ENCODE results near the gene OR4A16. TPM values are rescaled to one million over a fixed set of nuclear protein-coding genes. Genes with fewer than 3 reads are reported as not detected.

OR4A16 gene
- total and polyA plus RNA-seq, 2 of the 4 experiments (the other 2 are of a cell fraction): not detected

DNA sequence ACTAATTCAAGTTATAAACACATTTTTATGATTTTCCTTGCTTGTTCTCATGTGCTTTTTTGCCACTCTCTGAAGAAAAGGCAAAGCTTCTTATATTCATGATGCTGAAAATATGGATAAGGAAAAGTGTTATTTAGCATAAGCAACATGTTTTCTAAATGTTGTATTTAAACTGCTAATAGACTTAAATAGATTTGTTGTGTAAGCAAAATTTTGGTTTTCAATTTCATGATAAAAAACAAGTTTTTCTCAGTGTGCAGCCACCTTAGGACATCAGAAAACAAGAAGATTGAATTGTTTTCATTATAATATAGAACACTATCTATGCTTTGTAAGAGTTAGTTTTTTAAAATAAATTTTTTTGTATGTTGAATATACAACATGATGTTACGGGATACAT lies 2.3 kb downstream of the OR4A16 start:
- CTCF ChIA-PET: no interaction called here
- Histone ChIP-seq H4K20me1 (ENCODE audit: insufficient read depth, low read length) (no peaks in the 10 kb centered on the region), H3K4me3 (ENCODE audit: insufficient read depth, low read depth, low read length) (no peak overlapping the region), H4K91ac (ENCODE audit: insufficient read depth, low read depth, low read length) (no peak overlapping the region), H3K9me1 (ENCODE audit: insufficient read depth, low read length) (no peaks in the 10 kb centered on the region), H3K4me2 (ENCODE audit: low read depth, low read length) (no peak overlapping the region), H3K9me3 (ENCODE audit: control insufficient read depth, insufficient read depth, low read length) (peaks cover 8% of the 10 kb centered on the region; the same call in 1 of the 2 replicates), H4K8ac (ENCODE audit: low read depth in 2 of 2, low read length in 2 of 2) (no peak overlapping the region), H3K27me3 (ENCODE audit: control insufficient read depth, insufficient read depth, low read length) (no peaks in the 10 kb centered on the region), H2AFZ (replicated peaks; ENCODE audit: low read length, poor library complexity) (no peak overlapping the region), H3K9ac (ENCODE audit: low read depth, low read length) (no peak overlapping the region), H3K79me1 (ENCODE audit: low read depth in 1 of 2, low read length in 2 of 2) (no peaks in the 10 kb centered on the region), H2BK15ac (ENCODE audit: low read depth, low read length) (no peak overlapping the region), H3K23ac (ENCODE audit: low read depth, low read length) (no peak overlapping the region), H3K36me3 (ENCODE audit: control insufficient read depth, insufficient read depth, low read length) (no peaks in the 10 kb centered on the region), H3K4ac (ENCODE audit: low read depth, low read length) (no peak overlapping the region), H2BK120ac (ENCODE audit: low read depth, low read length) (no peak overlapping the region), H3K4me1 (ENCODE audit: control insufficient read depth, insufficient read depth, low read length) (no peaks in the 10 kb centered on the region), H2AK5ac (ENCODE audit: low read depth, low read length) (no peak overlapping the region), H3K56ac (ENCODE audit: extremely low read depth, insufficient read depth, low read length) (no peak overlapping the region), H3K18ac (ENCODE audit: low read depth, low read length) (no peak overlapping the region), H2AK9ac (replicated peaks; ENCODE audit: low read depth, low read length, poor library complexity) (no peak overlapping the region), H4K5ac (ENCODE audit: low read depth, low read length) (no peak overlapping the region), H2BK20ac (ENCODE audit: low read depth, low read length) (no peak overlapping the region), H2BK5ac (ENCODE audit: low read depth, low read length, poor library complexity, severe bottlenecking) (no peak overlapping the region), H3K14ac (replicated peaks; ENCODE audit: low read depth, low read length) (no peak overlapping the region), H3K27ac (ENCODE audit: insufficient read depth, low read length) (no peak overlapping the region)
- POLR2A ChIA-PET (ENCODE audit: unreplicated experiment): no interaction called here
- intact Hi-C loops (cut with micrococcal nuclease): no loop called here
- DNase-seq: no peak
- TF ChIP-seq MAFK (IDR thresholded peaks at IDR 0.05; ENCODE audit: low read depth, low read length) (peak; percentile 47; the same call in 1 of the 2 replicates), FOS (IDR thresholded peaks at IDR 0.05; ENCODE audit: low read depth, low read length) (no peak)
- ATAC-seq (ENCODE audit: low read depth): no peak
- dilution Hi-C loops (cut with HindIII; ENCODE audit: low sequenced_read_pairs, unreplicated experiment): no loop called here
- no TSS peak for BruUV-seq (replicated peaks)
- in situ Hi-C loops (cut with MboI; ENCODE audit: low sequenced_read_pairs): no loop called here
- no CpG with 5 or more reads among the region's 1 CpG for WGBS, 2 experiments (ENCODE audit: extremely low coverage in 2 of 2, insufficient read length in 1 of 2)
